ENCODE results near the gene LHFPL6. TPM values are rescaled to one million over a fixed set of nuclear protein-coding genes. Genes with fewer than 3 reads are reported as not detected.

LHFPL6 gene
- total RNA-seq = 49.3 and 59.2 TPM in 2 replicates

DNA sequence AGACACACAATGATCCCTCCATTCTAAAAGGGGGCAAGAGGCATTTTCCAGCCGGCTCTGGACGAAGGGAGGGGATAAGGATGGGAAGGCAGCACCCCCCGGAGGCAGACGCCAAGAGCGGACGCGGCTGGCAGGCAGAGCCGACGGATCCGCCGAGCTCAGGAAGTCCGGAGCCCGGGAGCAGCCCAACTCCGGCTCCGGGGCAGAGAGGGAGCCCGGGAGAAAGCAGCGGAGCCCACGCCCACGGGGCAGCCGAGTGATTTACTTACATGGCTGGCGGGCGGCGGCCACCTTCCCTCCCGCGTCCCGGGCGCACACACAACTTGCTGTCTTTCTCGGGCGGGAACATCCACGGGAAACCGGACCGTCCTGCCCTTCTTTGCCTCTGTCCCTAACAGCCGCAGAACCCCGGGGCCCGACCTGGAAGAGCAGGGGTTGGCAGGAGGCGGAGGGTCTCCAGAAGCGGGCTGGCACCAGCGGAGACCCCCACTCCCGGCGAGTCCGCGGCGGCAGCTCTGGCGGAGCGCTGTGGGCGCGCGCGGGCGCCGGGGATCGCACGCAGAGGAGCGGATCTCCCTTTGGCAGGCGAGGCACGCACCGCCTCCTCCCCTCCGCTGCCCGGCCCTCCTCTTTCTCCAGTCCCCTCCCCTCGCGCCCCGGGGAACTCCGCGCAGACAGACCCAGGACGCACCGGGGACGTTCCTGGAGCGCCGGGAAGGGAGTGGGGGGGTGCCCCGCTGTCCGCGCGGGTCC is at the start of gene LHFPL6:
Gene LHFPL6 (minus strand): TSS at position 580 of the 753 bp plus-strand sequence.

Other genes with a start within 250 kb of the LHFPL6 start
- gene COG6, start 52.5 kb upstream of the LHFPL6 start, total RNA-seq = 16.2 and 29.9 TPM in 2 replicates

Data from subcutaneous preadipocyte (primary cell).